EH (cell line): ENCODE measurements around the gene PLXNA4.

Source experiments
- DNase-seq: peaks from one replicate; pipeline ENCODE4 v3.0.0-alpha.2; 2015; ENCODE audit warnings: low read depth

The PLXNA4 gene

GRCh38 chr7:132261327-132262159 is 314.7 kb downstream of the PLXNA4 start:
- no peak for DNase-seq

DNA sequence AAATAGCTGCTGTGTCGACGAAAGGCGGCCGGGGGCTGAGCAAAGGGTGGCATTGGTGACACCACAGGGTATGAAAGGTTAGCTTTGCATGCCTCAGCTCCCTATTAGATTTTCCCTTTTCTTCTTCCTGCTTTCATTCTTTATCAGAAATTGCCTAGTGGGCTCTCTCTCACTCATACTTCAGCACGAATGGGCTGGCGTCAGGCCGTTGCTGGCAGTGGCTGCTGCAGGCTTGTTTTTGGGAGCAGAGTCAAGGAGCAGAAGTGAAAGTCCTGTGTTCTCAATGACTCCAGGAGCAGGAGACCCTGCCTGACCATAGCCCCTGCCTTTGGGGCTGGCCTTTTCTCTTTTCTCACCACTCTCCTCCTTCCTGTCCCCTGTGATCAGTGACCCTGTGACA is 318.0 kb downstream of the PLXNA4 start:
- DNase-seq = no peak

- DNase-seq = no peak
Observed at GRCh38 chr7:132257253-132257652, 319.0 kb downstream of the PLXNA4 start.

- no peak for DNase-seq
Observed at GRCh38 chr7:132256721-132257212, 319.5 kb downstream of the PLXNA4 start.

GRCh38 chr7:132255898-132256297 is 320.4 kb downstream of the PLXNA4 start:
- DNase-seq = no peak

DNA sequence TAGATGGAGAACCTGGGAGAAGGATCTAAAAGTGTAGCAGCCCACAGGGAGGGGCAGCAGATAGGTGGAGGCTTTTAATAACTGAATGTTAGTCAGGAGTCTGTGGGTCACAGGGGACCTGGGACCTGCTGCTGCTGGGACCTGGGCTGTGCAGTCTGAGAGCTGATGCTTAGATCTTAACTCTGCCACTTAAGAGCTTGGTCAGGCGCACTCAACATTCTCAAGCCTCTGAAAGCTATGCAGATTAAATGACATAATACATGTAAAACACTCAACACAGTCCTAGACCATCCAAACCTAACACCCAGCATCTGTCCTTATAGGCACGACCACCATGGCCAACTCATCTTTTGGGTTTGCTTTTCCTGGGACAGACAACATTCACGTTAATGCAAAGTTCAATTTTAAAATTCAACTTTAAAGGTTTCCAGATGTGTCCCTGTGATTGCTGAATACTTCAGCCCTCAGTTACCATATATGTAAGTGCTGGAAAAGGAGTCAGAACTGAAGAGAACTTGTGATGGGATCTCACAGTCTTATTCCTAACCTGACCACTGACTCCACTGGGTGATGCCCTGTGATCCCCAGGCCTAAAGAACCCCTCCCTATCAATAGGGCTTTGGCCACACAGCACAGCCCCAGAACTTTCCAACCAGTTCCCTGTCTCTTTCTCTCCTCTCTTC is 321.0 kb downstream of the PLXNA4 start:
- no peak for DNase-seq

DNA sequence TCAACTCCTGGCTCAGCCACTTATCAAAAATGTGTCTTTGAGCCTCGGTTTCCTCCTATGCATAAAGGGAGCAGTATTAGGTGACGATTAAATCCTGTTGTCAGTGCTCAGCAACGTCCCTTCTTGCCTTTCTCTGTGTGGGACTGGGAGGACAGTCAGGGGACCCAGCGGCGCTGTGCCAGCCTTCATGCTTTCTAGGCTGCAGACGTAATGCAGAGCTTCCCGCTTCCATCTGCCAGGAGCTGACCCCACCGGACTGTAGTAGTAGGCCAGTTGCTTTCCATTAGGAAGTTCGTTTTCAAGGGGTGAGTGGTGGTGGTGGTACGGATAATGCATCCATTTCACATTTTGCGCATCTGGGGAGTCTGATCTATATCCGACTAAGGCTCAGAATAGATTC is 321.8 kb downstream of the PLXNA4 start:
- DNase-seq = no peak

GRCh38 chr7:132252793-132253100 is 323.5 kb downstream of the PLXNA4 start:
- no peak for DNase-seq

- DNase-seq = no peak
Observed at GRCh38 chr7:132251327-132251659, 325.0 kb downstream of the PLXNA4 start.

- DNase-seq = no peak
Observed at GRCh38 chr7:132250480-132251326, 325.6 kb downstream of the PLXNA4 start.

- peak; percentile 8 for DNase-seq
Observed at GRCh38 chr7:132249256-132249971, 326.9 kb downstream of the PLXNA4 start.

DNA sequence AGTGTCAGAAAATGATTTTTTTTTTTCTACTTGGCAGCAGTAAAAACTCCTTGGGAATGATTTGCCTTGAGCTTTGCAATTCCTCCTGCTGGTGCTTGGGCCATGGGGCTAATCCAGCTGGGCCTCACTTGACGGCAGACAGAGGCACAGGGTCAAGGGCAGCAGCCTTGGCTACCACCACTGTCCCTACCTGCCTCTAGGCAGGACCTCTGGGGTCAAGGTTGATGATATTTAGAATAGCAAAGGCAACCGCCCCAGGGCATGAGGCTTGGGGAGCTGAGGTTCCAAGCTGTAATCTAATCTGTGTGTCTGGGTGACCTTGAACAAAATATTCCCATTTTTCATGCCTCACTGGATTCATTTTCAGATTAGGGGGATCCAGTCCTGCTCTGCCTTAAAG is 327.4 kb downstream of the PLXNA4 start:
- no peak for DNase-seq

GRCh38 chr7:132247995-132248618 is 328.2 kb downstream of the PLXNA4 start:
- no peak for DNase-seq

GRCh38 chr7:132246591-132246990 is 329.7 kb downstream of the PLXNA4 start:
- no peak for DNase-seq

GRCh38 chr7:132245539-132245938 is 330.7 kb downstream of the PLXNA4 start:
- DNase-seq = no peak

DNA sequence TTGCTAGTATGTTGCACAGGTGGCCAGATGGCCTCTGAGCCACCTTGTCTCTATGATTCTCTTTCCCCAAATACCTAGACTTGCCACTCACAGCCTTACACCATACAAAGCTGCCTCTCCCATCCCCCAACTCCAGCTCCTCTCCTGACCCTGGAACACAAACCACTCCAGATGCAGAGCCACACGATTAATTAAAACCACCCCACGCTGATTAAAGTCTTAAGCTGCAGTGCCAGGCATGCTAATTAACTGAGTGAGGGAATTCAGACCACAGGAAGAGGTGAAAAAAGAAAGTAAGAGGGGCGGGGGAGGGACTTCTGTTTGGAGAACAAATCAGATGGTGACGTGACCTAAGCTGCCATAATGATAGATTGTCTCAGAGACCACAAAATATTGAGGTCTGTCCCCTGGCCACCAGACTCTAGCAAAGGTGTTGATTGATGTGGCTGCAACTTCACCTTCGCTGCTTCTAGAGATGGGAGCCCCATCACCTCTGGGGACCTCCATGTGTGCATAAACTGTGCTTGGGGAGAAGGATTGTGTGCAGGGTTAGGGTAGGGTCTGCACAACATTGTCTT is 331.3 kb downstream of the PLXNA4 start:
- DNase-seq = no peak

GRCh38 chr7:132243463-132243862 is 332.8 kb downstream of the PLXNA4 start:
- DNase-seq = peak; percentile 16

DNA sequence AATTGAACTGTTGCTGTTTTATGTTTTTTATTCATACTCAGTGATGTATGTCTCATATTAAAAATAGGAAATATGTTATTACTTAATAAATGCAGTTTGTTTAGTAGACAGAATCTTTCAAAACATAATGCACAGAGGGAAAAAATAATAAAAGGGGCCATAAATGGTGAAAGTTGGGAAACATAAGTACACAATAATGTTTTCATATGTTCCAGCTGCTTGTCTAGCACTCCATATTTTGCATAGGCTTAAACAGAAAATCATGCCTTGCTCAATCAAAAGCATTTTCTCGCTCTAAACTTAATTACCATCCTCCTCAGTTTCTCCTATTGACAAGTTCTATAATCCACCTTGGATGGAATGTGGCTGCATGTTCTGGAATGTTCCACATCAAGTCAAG is 333.2 kb downstream of the PLXNA4 start:
- no peak for DNase-seq

- no peak for DNase-seq
Observed at GRCh38 chr7:132242192-132242812, 334.0 kb downstream of the PLXNA4 start.

- DNase-seq = no peak
Observed at GRCh38 chr7:132240821-132241422, 335.3 kb downstream of the PLXNA4 start.
